HepG2 (cell line): Measurements from ENCODE around the gene SP6.

Experiments
- CC2D1A ChIP-seq: sonication (generic); formaldehyde crosslinking; IDR thresholded peaks from 2 replicates; pipeline ENCODE4 v1.8.1; 2023; ENCODE audit warnings: mild to moderate bottlenecking, missing genetic modification reagents
- FOXA1 ChIP-seq, 2 experiments: fragments of 450-650 bp in 1 of 2; sonication (generic) in 1 of 2; formaldehyde crosslinking in 1 of 2; IDR thresholded peaks; 2 replicates each; pipeline versions ENCODE4 v1.4.0 to v1.6.1; 2016 to 2020; ENCODE audit warnings: missing genetic modification reagents in 1 of 2
- MYNN ChIP-seq: sonication (generic); formaldehyde crosslinking; IDR thresholded peaks from 2 replicates; pipeline ENCODE4 v1.4.0; 2020; ENCODE audit warnings: mild to moderate bottlenecking, low read depth, missing genetic modification reagents
- RAD21 ChIP-seq: fragments of 450-650 bp; formaldehyde crosslinking; IDR thresholded peaks from 2 replicates; pipeline ENCODE4 v1.5.0; 2020; ENCODE audit warnings: mild to moderate bottlenecking
- RELA ChIP-seq: sonication (generic); formaldehyde crosslinking; IDR thresholded peaks from 2 replicates; pipeline ENCODE4 v1.4.0; 2020; ENCODE audit warnings: missing genetic modification reagents
- RFX5 ChIP-seq: IDR thresholded peaks from 2 replicates; pipeline ENCODE4 v1.6.1; 2011; ENCODE audit warnings: low read depth, low read length, improper control_type of control experiment
- ZNF468 ChIP-seq: sonication (generic); formaldehyde crosslinking; IDR thresholded peaks from 2 replicates; pipeline ENCODE4 v1.8.0; 2022; ENCODE audit warnings: mild to moderate bottlenecking, moderate library complexity, missing genetic modification reagents
- TF ChIP-seq, protein P1 (sequence below): sonication (generic); formaldehyde crosslinking; IDR thresholded peaks from 2 replicates; pipeline ENCODE4 v1.5.0; 2020; ENCODE audit warnings: mild to moderate bottlenecking, missing genetic modification reagents, moderate library complexity

DNA sequence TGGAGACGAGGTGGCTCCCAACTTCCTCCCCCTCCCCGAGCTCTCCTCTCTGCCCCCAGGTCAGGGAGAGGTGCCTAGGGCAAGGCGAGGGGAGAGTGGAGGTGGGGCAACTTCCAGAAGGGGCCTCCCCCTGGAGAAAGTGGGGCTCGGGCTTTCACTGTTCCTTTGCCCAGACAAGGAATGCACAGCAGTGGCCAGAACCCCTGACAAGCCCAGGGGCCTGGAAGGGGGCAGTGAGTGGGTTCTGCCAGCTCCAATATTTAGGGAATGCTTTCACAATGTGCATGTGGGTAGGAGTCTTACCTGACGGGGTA lies 33.4 kb upstream of the SP6 start:
- TF ChIP-seq MYNN (CRISPR knock-in tag) (no peak), FOXA1 (IDR thresholded peaks at IDR 0.05) (no peak), FOXA1 (CRISPR knock-in tag; IDR thresholded peaks at IDR 0.05) (no peak), CC2D1A (no peak), ZNF468 (CRISPR knock-in tag) (no peak), RFX5 (no peak), RELA (CRISPR knock-in tag) (no peak), RAD21 (CRISPR knock-in tag) (no peak)
- TF ChIP-seq, protein P1, sequence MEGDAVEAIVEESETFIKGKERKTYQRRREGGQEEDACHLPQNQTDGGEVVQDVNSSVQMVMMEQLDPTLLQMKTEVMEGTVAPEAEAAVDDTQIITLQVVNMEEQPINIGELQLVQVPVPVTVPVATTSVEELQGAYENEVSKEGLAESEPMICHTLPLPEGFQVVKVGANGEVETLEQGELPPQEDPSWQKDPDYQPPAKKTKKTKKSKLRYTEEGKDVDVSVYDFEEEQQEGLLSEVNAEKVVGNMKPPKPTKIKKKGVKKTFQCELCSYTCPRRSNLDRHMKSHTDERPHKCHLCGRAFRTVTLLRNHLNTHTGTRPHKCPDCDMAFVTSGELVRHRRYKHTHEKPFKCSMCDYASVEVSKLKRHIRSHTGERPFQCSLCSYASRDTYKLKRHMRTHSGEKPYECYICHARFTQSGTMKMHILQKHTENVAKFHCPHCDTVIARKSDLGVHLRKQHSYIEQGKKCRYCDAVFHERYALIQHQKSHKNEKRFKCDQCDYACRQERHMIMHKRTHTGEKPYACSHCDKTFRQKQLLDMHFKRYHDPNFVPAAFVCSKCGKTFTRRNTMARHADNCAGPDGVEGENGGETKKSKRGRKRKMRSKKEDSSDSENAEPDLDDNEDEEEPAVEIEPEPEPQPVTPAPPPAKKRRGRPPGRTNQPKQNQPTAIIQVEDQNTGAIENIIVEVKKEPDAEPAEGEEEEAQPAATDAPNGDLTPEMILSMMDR (CRISPR knock-in tag): no peak
